H1 (cell line): Measurements from ENCODE around the gene WAC. TPM values are rescaled to one million over a fixed set of nuclear protein-coding genes. Genes with fewer than 3 reads are reported as not detected.

ENCODE experiments used
- CTCF ChIA-PET: fragments of 300-600 bp; sonication (Branson Sonifier 250); formaldehyde crosslinking; loops from one replicate; lab custom pipeline; 2021; ENCODE audit not compliant: partially characterized antibody; lab: Charles Lee
- POLR2A ChIA-PET: fragments of 300-600 bp; sonication (Branson Sonifier 250); formaldehyde crosslinking; loops from one replicate; lab custom pipeline; 2021; ENCODE audit warnings: inconsistent platforms; ENCODE audit not compliant: partially characterized antibody; lab: Charles Lee
- DNase-seq, 2 experiments: peaks; one replicate each; pipeline versions ENCODE4 v3.0.0 to v3.0.0-alpha.2; 2010 to 2022; ENCODE audit warnings: low spot score in 2 of 2, low read depth in 1 of 2, mixed read lengths in 1 of 2
- FAIRE-seq: peaks from 2 replicates; lab custom pipeline; 2011; peaks lifted over from hg19 to GRCh38; lab: Jason Lieb, UNC
- H2AFZ ChIP-seq: 2 replicates; pipeline ENCODE4 v1.8.1; 2012; ENCODE audit warnings: low read length, inconsistent platforms
- H2AK5ac ChIP-seq: 2 replicates; pipeline ENCODE4 v1.6.1; 2013; ENCODE audit warnings: low read depth, low read length
- H2BK120ac ChIP-seq: replicated peaks from 2 replicates; pipeline ENCODE3; 2013; ENCODE audit warnings: low read depth, low read length, inconsistent platforms
- H2BK12ac ChIP-seq: 2 replicates; pipeline ENCODE4 v1.6.1; 2013; ENCODE audit warnings: low read depth, low read length
- H2BK15ac ChIP-seq: 2 replicates; pipeline ENCODE4 v1.6.1; 2013; ENCODE audit warnings: low read length
- H2BK20ac ChIP-seq: 2 replicates; pipeline ENCODE4 v1.6.1; 2013; ENCODE audit warnings: low read length
- H2BK5ac ChIP-seq: 2 replicates; pipeline ENCODE4 v1.6.1; 2013; ENCODE audit warnings: low read depth, low read length
- H3K14ac ChIP-seq: 2 replicates; pipeline ENCODE4 v1.6.1; 2013; ENCODE audit warnings: inconsistent platforms; ENCODE audit not compliant: insufficient read length
- H3K18ac ChIP-seq: 2 replicates; pipeline ENCODE4 v1.6.1; 2013; ENCODE audit warnings: low read length; ENCODE audit errors: extremely low read depth
- H3K23ac ChIP-seq: 2 replicates; pipeline ENCODE4 v1.6.1; 2013; ENCODE audit warnings: inconsistent platforms; ENCODE audit not compliant: insufficient read length
- H3K23me2 ChIP-seq: 2 replicates; pipeline ENCODE4 v1.6.1; 2013; ENCODE audit warnings: low read depth, low read length
- H3K27ac ChIP-seq: 2 replicates; pipeline ENCODE4 v1.6.1; 2011; ENCODE audit warnings: low read depth, low read length, inconsistent platforms
- H3K27me3 ChIP-seq, 4 experiments: replicated peaks in 1 of 4; 1 replicate in 1 of 4; 2 replicates in 3 of 4; pipeline versions ENCODE4 v1.6.1 to v1.8.1; 2011 to 2013; ENCODE audit warnings: low read length in 3 of 4, mild to moderate bottlenecking in 3 of 4, inconsistent platforms in 2 of 4, mixed read lengths in 2 of 4, moderate library complexity in 1 of 4; ENCODE audit not compliant: control insufficient read depth in 3 of 4, insufficient read depth in 3 of 4; ENCODE audit errors: extremely low read depth in 1 of 4
- H3K36me3 ChIP-seq, 4 experiments: 2 replicates each; pipeline versions ENCODE4 v1.6.1 to v1.8.1; 2011 to 2013; ENCODE audit warnings: mild to moderate bottlenecking in 4 of 4, low read length in 3 of 4, moderate library complexity in 2 of 4, control low read depth in 1 of 4, inconsistent platforms in 1 of 4; ENCODE audit not compliant: insufficient read depth in 4 of 4, control insufficient read depth in 2 of 4
- H3K4ac ChIP-seq: replicated peaks from 2 replicates; pipeline ENCODE3; 2013; ENCODE audit warnings: low read length, low read depth, mixed read lengths, inconsistent platforms; ENCODE audit not compliant: insufficient read length
- H3K4me1 ChIP-seq, 4 experiments: replicated peaks in 1 of 4; 1 replicate in 1 of 4; 2 replicates in 3 of 4; pipeline versions ENCODE4 v1.6.1 to v1.8.1; 2011 to 2013; ENCODE audit warnings: low read length in 3 of 4, inconsistent platforms in 2 of 4, mixed read lengths in 1 of 4; ENCODE audit not compliant: insufficient read depth in 4 of 4, control insufficient read depth in 3 of 4
- H3K4me2 ChIP-seq, 2 experiments: 2 replicates each; pipeline versions ENCODE4 v1.6.1 to v1.8.1; 2011 to 2013; ENCODE audit warnings: low read depth in 2 of 2, low read length in 2 of 2, control low read depth in 1 of 2, inconsistent platforms in 1 of 2, mild to moderate bottlenecking in 1 of 2; ENCODE audit not compliant: insufficient read depth in 1 of 2
- H3K4me3 ChIP-seq, 4 experiments: fragments of 200-600, 300-600 bp in 1 of 4; sonication (generic), shearing (Covaris generic), sonication (Bioruptor Twin) in 1 of 4; 2 replicates each; pipeline versions ENCODE4 v1.5.1 to v1.8.1; 2011 to 2016; ENCODE audit warnings: low read length in 4 of 4, low read depth in 3 of 4, control low read depth in 2 of 4, inconsistent platforms in 2 of 4, mild to moderate bottlenecking in 2 of 4, mixed read lengths in 1 of 4, moderate library complexity in 1 of 4; ENCODE audit not compliant: insufficient read depth in 2 of 4; ENCODE audit errors: extremely low read depth in 1 of 4
- H3K56ac ChIP-seq: replicated peaks from 2 replicates; pipeline ENCODE3; 2013; ENCODE audit warnings: low read depth, mild to moderate bottlenecking, mixed read lengths, low read length, inconsistent platforms; ENCODE audit not compliant: insufficient read length
- H3K79me1 ChIP-seq: 2 replicates; pipeline ENCODE4 v1.6.1; 2013; ENCODE audit warnings: low read depth, low read length, control low read depth
- H3K79me2 ChIP-seq, 2 experiments: 2 replicates each; pipeline versions ENCODE4 v1.6.1 to v1.8.1; 2012 to 2013; ENCODE audit warnings: low read length in 2 of 2, mild to moderate bottlenecking in 2 of 2, inconsistent platforms in 1 of 2; ENCODE audit not compliant: insufficient read depth in 2 of 2, control insufficient read depth in 1 of 2
- H3K9ac ChIP-seq, 4 experiments: replicated peaks in 1 of 4; 1 replicate in 1 of 4; 2 replicates in 3 of 4; pipeline versions ENCODE4 v1.6.1 to v1.8.1; 2011 to 2013; ENCODE audit warnings: low read depth in 3 of 4, low read length in 3 of 4, control low read depth in 2 of 4, mild to moderate bottlenecking in 2 of 4, moderate library complexity in 2 of 4, inconsistent platforms in 1 of 4; ENCODE audit errors: extremely low read depth in 1 of 4
- H3K9me3 ChIP-seq, 2 experiments: 2 replicates each; pipeline versions ENCODE4 v1.6.1 to v1.8.1; 2012 to 2013; ENCODE audit warnings: mild to moderate bottlenecking in 2 of 2, moderate library complexity in 2 of 2, control low read depth in 1 of 2, inconsistent platforms in 1 of 2, low read depth in 1 of 2, low read length in 1 of 2, mixed read lengths in 1 of 2; ENCODE audit not compliant: insufficient read depth in 2 of 2
- H4K20me1 ChIP-seq, 2 experiments: replicated peaks in 1 of 2; 2 replicates each; pipeline versions ENCODE3 to v1.8.1; 2011 to 2013; ENCODE audit warnings: inconsistent platforms in 2 of 2, low read length in 2 of 2, mild to moderate bottlenecking in 1 of 2; ENCODE audit not compliant: insufficient read depth in 2 of 2, control insufficient read depth in 1 of 2
- H4K5ac ChIP-seq: 2 replicates; pipeline ENCODE4 v1.6.1; 2013; ENCODE audit warnings: low read length, low read depth, mixed read lengths, inconsistent platforms; ENCODE audit not compliant: insufficient read length
- H4K8ac ChIP-seq: 2 replicates; pipeline ENCODE4 v1.8.0; 2013; ENCODE audit warnings: mild to moderate bottlenecking, moderate library complexity, low read length, inconsistent platforms; ENCODE audit not compliant: insufficient read depth; ENCODE audit errors: extremely low read depth
- H4K91ac ChIP-seq: replicated peaks from 2 replicates; pipeline ENCODE3; 2013; ENCODE audit warnings: low read length, mixed read lengths, inconsistent platforms; ENCODE audit not compliant: insufficient read length
- CEBPB ChIP-seq: IDR thresholded peaks from 2 replicates; pipeline ENCODE4 v1.6.1; 2012; ENCODE audit warnings: low read depth, low read length
- CHD1 ChIP-seq: IDR thresholded peaks from 2 replicates; pipeline ENCODE4 v1.6.1; 2012; ENCODE audit warnings: low read depth, low read length, improper control_type of control experiment
- HDAC2 ChIP-seq, 2 experiments: fragments of 300-600 bp in 1 of 2; sonication (generic) in 1 of 2; IDR thresholded peaks; 2 replicates each; pipeline ENCODE4 v1.6.1; 2011 to 2012; ENCODE audit warnings: low read depth in 2 of 2, low read length in 2 of 2, mild to moderate bottlenecking in 2 of 2, moderate library complexity in 2 of 2, borderline replicate concordance in 1 of 2, inconsistent platforms in 1 of 2
- POU5F1 ChIP-seq: IDR thresholded peaks from 2 replicates; pipeline ENCODE4 v1.6.1; 2011; ENCODE audit warnings: low read depth, mild to moderate bottlenecking, low read length, moderate library complexity
- RFX5 ChIP-seq: IDR thresholded peaks from 2 replicates; pipeline ENCODE4 v1.6.1; 2011; ENCODE audit warnings: low read depth, low read length, improper control_type of control experiment, borderline replicate concordance
- RXRA ChIP-seq: IDR thresholded peaks from 2 replicates; pipeline ENCODE4 v1.6.1; 2011; ENCODE audit warnings: low read depth, mild to moderate bottlenecking, low read length, moderate library complexity; ENCODE audit not compliant: insufficient read depth
- SIX5 ChIP-seq: IDR thresholded peaks from 2 replicates; pipeline ENCODE4 v1.6.1; 2011; ENCODE audit warnings: mild to moderate bottlenecking, low read depth, low read length
- WGBS, 2 experiments: shearing (Covaris generic) in 1 of 2; methylation state at CpG; one replicate each; pipeline versions ENCODE4 v1.1.6 to v1.1.7; 2013 to 2015; ENCODE audit warnings: low lambda C conversion rate in 2 of 2, mixed read lengths in 2 of 2, inconsistent platforms in 1 of 2, low coverage in 1 of 2, missing lambda C conversion rate in 1 of 2; ENCODE audit not compliant: insufficient replicate concordance in 2 of 2, insufficient coverage in 1 of 2, insufficient read length in 1 of 2; ENCODE audit errors: extremely low coverage in 1 of 2, missing lambda C conversion rate in 1 of 2; 5-methylcytosine and 5-hydroxymethylcytosine counted together
- polyA plus RNA-seq, 7 experiments: library from polyadenylated mRNA; depleted of rRNA in 3 of 7; stranded (reverse) in 5 of 7; unstranded in 2 of 7; fragments of >200 nt in 5 of 7; fragments of 200-250 nt in 2 of 7; gene quantifications; 1 replicate in 5 of 7; 2 replicates in 1 of 7; 4 replicates in 1 of 7; pipeline versions ENCODE4 v1.2.1 to v1.2.3, GENCODE V29; 2011 to 2013; ENCODE audit warnings: missing spikeins in 2 of 7, mixed read lengths in 2 of 7
- total RNA-seq: library from RNA; stranded (reverse); fragmentation: NEBNext Ultra II Directional; extraction: Animal tissue kit (Norgen Biotek cat#: 25700); gene quantifications from 2 replicates; pipeline ENCODE4 v1.2.1, GENCODE V29; 2021
- TF ChIP-seq, protein P1 (sequence below): IDR thresholded peaks from 2 replicates; pipeline ENCODE4 v1.6.1; 2012; ENCODE audit warnings: inconsistent platforms

WAC gene
- total and polyA plus RNA-seq, 2 of the 8 experiments (the other 6 are each of a cell fraction or from before 2014, with no cell fraction given), result 72.9 to 128 TPM

DNA sequence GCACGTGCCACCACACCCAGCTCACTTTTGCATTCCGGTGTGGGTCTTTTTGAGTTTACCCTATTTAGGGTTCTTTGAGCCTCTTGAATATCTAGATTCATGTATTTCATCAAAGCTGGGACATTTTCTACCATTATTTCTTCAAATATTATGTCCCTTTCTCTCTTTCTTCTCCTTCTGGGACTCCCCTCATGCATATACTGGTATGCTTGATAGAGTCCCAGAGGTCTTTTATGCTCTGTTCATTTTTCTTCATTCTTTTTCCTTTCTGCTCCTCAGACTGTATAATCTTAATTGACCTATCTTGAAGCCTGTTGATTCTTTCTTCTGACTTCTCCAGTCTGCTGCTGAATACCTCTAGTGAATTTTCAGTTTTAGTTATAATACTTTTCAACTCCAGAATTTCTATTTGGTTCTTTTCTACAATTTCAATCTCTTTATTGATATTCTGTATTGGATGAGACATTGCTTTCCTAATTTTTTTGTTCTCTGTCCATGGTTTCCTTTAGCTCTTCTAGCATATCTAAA lies 9.1 kb upstream of the WAC start:
- no peak overlapping the region for H3K18ac ChIP-seq
- no peak overlapping the region for H3K4me2 ChIP-seq
- 94% methylated on average over 2 of the region's 2 CpGs; no CpG with 5 or more reads in 1 of the 2 experiments for whole genome bisulfite sequencing, 2 experiments
- no peak overlapping the region for H2BK120ac ChIP-seq
- H3K4ac ChIP-seq, result no peak overlapping the region
- no peak overlapping the region for H3K9ac ChIP-seq
- H3K79me2 ChIP-seq, result no peaks in the 10 kb centered on the region
- no peak overlapping the region for H4K8ac ChIP-seq
- ChIA-PET CTCF (interaction anchor here (1.0 to 1.1 kb wide), 2 partner anchors 11 to 114 kb away, joined by 3 read pairs; no protein-coding TSS in a partner anchor), POLR2A (interaction anchor here (1.2 kb wide), 1 partner anchor 9 kb away, joined by 9 read pairs; no protein-coding TSS in a partner anchor)
- H3K56ac ChIP-seq, result no peak overlapping the region
- no peaks in the 10 kb centered on the region for H3K27me3 ChIP-seq
- H3K36me3 ChIP-seq, result peaks cover 2 to 12% (median 6%) of the 10 kb centered on the region in 4 experiments; a peak in 5 of 8 replicates
- no peak overlapping the region for H2AFZ ChIP-seq
- peaks cover 0 to 3% of the 10 kb centered on the region in 2 experiments; a peak in 1 of 4 replicates for H3K9me3 ChIP-seq
- H3K4me3 ChIP-seq, result no peak overlapping the region
- H4K91ac ChIP-seq, result no peak overlapping the region
- H2BK15ac ChIP-seq, result no peak overlapping the region
- no peaks in the 10 kb centered on the region for H4K20me1 ChIP-seq
- H2BK5ac ChIP-seq, result no peak overlapping the region
- no peak overlapping the region for H3K14ac ChIP-seq
- no peak overlapping the region for H3K23ac ChIP-seq
- no peak overlapping the region for H4K5ac ChIP-seq
- H3K27ac ChIP-seq, result no peak overlapping the region
- FAIRE-seq, result no peak
- no peaks in the 10 kb centered on the region; a peak in 1 of 7 replicates for H3K4me1 ChIP-seq
- no peaks in the 10 kb centered on the region for H3K79me1 ChIP-seq
- peaks cover 2% of the 10 kb centered on the region; the same call in 1 of the 2 replicates for H3K23me2 ChIP-seq
- TF ChIP-seq RFX5, result no peak
- TF ChIP-seq CEBPB, result no peak
- TF ChIP-seq CHD1, result no peak
- TF ChIP-seq RXRA, result no peak
- TF ChIP-seq HDAC2 (IDR thresholded peaks at IDR 0.05; ENCODE audit: borderline replicate concordance in 1 of 2, low read depth in 2 of 2, low read length in 2 of 2), result no peak
- no peak for TF ChIP-seq SIX5
- TF ChIP-seq, protein P1, sequence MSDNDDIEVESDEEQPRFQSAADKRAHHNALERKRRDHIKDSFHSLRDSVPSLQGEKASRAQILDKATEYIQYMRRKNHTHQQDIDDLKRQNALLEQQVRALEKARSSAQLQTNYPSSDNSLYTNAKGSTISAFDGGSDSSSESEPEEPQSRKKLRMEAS, result no peak
- TF ChIP-seq POU5F1, result no peak
- TF ChIP-seq, all 59 proteins: peak for 0
- Histone ChIP-seq H2BK12ac (no peak overlapping the region), H2BK20ac (no peak overlapping the region), H2AK5ac (no peak overlapping the region)
- no peak for DNase-seq
